CD4-positive, alpha-beta T cell (primary cell): Measurements from ENCODE around the gene HAPSTR1. TPM values are rescaled to one million over a fixed set of nuclear protein-coding genes. Genes with fewer than 3 reads are reported as not detected.

ENCODE experiments used
- ATAC-seq: fragments of 200-7000 bp; cut with Tn5 transposase; one replicate; pipeline ENCODE4 v1.10.0; 2022; ENCODE audit warnings: mild to moderate bottlenecking; ENCODE audit not compliant: poor library complexity
- CTCF ChIA-PET: fragments of 350-600 bp; sonication (Branson Sonifier 250); formaldehyde crosslinking; loops from one replicate; lab custom pipeline; 2021; ENCODE audit warnings: antibody characterized with exemption, inconsistent platforms; lab: Charles Lee
- POLR2A ChIA-PET: fragments of 350-600 bp; sonication (Branson Sonifier 250); formaldehyde crosslinking; loops from one replicate; lab custom pipeline; 2021; ENCODE audit warnings: antibody characterized with exemption, inconsistent platforms; lab: Charles Lee
- DNase-seq, 14 experiments: peaks; one replicate each; pipeline ENCODE4 v3.0.0-alpha.2; 2013 to 2020; ENCODE audit warnings: mixed read lengths in 2 of 14
- H3K27ac ChIP-seq, 2 donors: one replicate each; pipeline versions ENCODE4 v1.5.1 to v1.7.0; 2013; ENCODE audit warnings: low read length in 2 of 2, low read depth in 1 of 2, mild to moderate bottlenecking in 1 of 2
- H3K27me3 ChIP-seq, 2 experiments: 1 replicate in 1 of 2; 2 replicates in 1 of 2; pipeline versions ENCODE4 v1.6.1 to v1.7.0; 2013; ENCODE audit warnings: low read length in 2 of 2, control low read depth in 1 of 2, mild to moderate bottlenecking in 1 of 2, moderate library complexity in 1 of 2; ENCODE audit not compliant: insufficient read depth in 2 of 2, control insufficient read depth in 1 of 2
- H3K36me3 ChIP-seq: one replicate; pipeline ENCODE4 v1.6.1; 2013; ENCODE audit warnings: low read length, control low read depth; ENCODE audit not compliant: insufficient read depth
- H3K4me1 ChIP-seq: one replicate; pipeline ENCODE4 v1.6.1; 2013; ENCODE audit warnings: low read length, control low read depth; ENCODE audit not compliant: insufficient read depth
- H3K4me3 ChIP-seq: one replicate; pipeline ENCODE4 v1.5.1; 2013; ENCODE audit warnings: mild to moderate bottlenecking, low read length, moderate library complexity
- H3K9me3 ChIP-seq, 2 experiments: 1 replicate in 1 of 2; 2 replicates in 1 of 2; pipeline versions ENCODE4 v1.6.1 to v1.7.0; 2013; ENCODE audit warnings: low read length in 2 of 2, mild to moderate bottlenecking in 2 of 2, control low read depth in 1 of 2, moderate library complexity in 1 of 2; ENCODE audit not compliant: control insufficient read depth in 1 of 2, insufficient read depth in 1 of 2
- H3K27ac Mint-ChIP-seq: one replicate; pipeline ENCODE4 v1.8.0; 2020; ENCODE audit warnings: mixed read lengths
- H3K27me3 Mint-ChIP-seq: one replicate; pipeline ENCODE4 v1.8.0; 2021; ENCODE audit warnings: mixed read lengths
- H3K36me3 Mint-ChIP-seq: one replicate; pipeline ENCODE4 v1.8.0; 2021; ENCODE audit warnings: low read depth, mixed read lengths
- H3K4me1 Mint-ChIP-seq: one replicate; pipeline ENCODE4 v1.8.0; 2021; ENCODE audit warnings: low read depth, mixed read lengths
- H3K4me3 Mint-ChIP-seq: one replicate; pipeline ENCODE4 v1.8.0; 2020; ENCODE audit warnings: mild to moderate bottlenecking, mixed read lengths
- H3K9me3 Mint-ChIP-seq: one replicate; pipeline ENCODE4 v1.8.0; 2020; ENCODE audit warnings: mixed read lengths
- intact Hi-C, 2 experiments: fragments of 100-400 bp; cut with DNase I in 1 of 2; cut with micrococcal nuclease in 1 of 2; formaldehyde crosslinking; loops; one replicate each; pipeline versions ENCODE4 v1.15.1 to v1.9.0; 2023 to 2025; cut with DNase I, micrococcal nuclease
- total RNA-seq, 174 experiments: library from RNA in 2 of 174; stranded (reverse) in 2 of 174; gene quantifications; one replicate each; pipeline ENCODE4 v1.2.3 and lab custom pipeline; 2021 to 2026
- TF ChIP-seq, protein P1 (sequence below): fragments of 200-600 bp; IDR thresholded peaks from one replicate; pipeline ENCODE4 v1.8.0; 2022; ENCODE audit warnings: antibody characterized with exemption, mild to moderate bottlenecking

HAPSTR1 gene
- total RNA-seq, 2 experiments from 2014 or later: 152 to 153 TPM

DNA sequence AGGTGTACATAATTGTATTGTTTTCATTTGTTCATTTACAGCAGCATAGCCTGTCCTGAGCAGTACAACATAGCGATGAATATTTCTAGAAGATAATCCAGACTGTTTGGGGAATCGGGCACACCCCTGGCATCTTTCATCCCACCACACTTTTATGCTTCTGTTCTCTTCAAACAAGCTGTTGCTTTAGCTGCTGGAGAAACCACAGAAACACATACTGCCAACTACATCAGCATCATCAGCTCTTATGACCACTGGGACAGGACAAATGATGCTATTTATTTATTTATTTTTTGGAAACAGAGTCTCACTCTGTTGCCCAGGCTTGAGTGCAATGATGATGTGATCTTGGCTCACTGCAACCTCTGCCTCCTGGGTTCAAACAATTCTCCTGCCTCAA, 22.6 kb upstream of the HAPSTR1 start:
- ATAC-seq: no peak
- H3K27ac ChIP-seq: no peak overlapping the region
- no peak overlapping the region for H3K4me3 ChIP-seq
- H3K27ac Mint-ChIP-seq: no peak overlapping the region
- peaks cover 3% of the 10 kb centered on the region for H3K9me3 Mint-ChIP-seq
- H3K4me1 ChIP-seq: peaks cover 5% of the 10 kb centered on the region
- no peak overlapping the region for H3K4me3 Mint-ChIP-seq
- no peak for DNase-seq
- TF ChIP-seq, protein P1, sequence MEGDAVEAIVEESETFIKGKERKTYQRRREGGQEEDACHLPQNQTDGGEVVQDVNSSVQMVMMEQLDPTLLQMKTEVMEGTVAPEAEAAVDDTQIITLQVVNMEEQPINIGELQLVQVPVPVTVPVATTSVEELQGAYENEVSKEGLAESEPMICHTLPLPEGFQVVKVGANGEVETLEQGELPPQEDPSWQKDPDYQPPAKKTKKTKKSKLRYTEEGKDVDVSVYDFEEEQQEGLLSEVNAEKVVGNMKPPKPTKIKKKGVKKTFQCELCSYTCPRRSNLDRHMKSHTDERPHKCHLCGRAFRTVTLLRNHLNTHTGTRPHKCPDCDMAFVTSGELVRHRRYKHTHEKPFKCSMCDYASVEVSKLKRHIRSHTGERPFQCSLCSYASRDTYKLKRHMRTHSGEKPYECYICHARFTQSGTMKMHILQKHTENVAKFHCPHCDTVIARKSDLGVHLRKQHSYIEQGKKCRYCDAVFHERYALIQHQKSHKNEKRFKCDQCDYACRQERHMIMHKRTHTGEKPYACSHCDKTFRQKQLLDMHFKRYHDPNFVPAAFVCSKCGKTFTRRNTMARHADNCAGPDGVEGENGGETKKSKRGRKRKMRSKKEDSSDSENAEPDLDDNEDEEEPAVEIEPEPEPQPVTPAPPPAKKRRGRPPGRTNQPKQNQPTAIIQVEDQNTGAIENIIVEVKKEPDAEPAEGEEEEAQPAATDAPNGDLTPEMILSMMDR: no peak
- H3K4me1 Mint-ChIP-seq: no peaks in the 10 kb centered on the region
- intact Hi-C loops: no loop called here
- POLR2A ChIA-PET: no interaction called here
- CTCF ChIA-PET: no interaction called here
- H3K27me3 Mint-ChIP-seq: peaks cover 5% of the 10 kb centered on the region
- H3K36me3 Mint-ChIP-seq: no peaks in the 10 kb centered on the region
- no peaks in the 10 kb centered on the region for H3K27me3 ChIP-seq
- peaks cover 4% of the 10 kb centered on the region in 2 experiments for H3K9me3 ChIP-seq
- H3K36me3 ChIP-seq: no peaks in the 10 kb centered on the region

DNA sequence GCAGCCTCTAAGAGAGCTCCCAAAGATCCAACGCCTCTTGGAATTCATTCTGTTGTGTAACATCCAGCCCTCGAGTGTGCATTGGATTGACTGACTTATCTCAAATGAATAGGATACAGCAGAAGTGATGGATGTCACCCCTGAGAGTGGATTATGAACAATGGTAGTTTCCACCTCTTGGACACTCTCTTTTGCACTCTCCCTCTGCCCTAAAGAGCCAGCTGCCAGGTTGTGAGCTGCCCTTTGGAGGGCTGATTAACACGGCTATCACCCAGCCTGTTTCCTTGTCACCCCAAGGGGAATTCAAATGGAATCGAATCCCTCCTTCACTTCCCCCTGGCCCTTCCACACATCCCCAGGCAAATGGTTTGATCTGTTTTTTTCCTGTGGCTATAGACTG, 21.2 kb upstream of the HAPSTR1 start:
- TF ChIP-seq, protein P1: no peak
- Histone ChIP-seq H3K4me1 (peaks cover 5% of the 10 kb centered on the region), H3K27ac (no peak overlapping the region), H3K9me3 (peaks cover 4% of the 10 kb centered on the region in 2 experiments), H3K36me3 (no peaks in the 10 kb centered on the region), H3K27me3 (no peaks in the 10 kb centered on the region), H3K4me3 (no peak overlapping the region)
- intact Hi-C loops: no loop called here
- DNase-seq (no peak), ATAC-seq (no peak)
- Mint-ChIP-seq H3K27ac (no peak overlapping the region), H3K4me3 (no peak overlapping the region), H3K9me3 (peaks cover 3% of the 10 kb centered on the region), H3K36me3 (no peaks in the 10 kb centered on the region), H3K27me3 (peaks cover 5% of the 10 kb centered on the region), H3K4me1 (no peaks in the 10 kb centered on the region)
- ChIA-PET CTCF (no interaction called here), POLR2A (no interaction called here)

DNA sequence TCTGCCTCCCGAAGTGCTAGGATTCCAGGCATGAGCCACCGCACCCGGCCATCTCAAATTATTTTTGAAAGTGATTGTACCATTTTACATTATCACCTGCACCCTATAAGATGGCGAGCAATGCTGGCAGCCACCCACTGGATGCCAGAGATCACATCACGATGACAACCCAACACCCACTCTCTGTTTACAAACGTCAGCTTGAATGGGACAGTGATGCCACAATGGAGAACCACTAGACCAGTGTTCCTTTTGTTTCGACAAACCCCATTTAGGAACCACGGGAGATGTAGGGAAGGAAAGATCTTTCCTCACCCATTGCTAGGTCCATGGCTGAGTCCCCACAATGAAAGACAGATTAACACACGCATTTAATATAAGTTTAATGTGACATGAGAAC, 20.1 kb upstream of the HAPSTR1 start:
- Histone ChIP-seq H3K4me1 (peaks cover 5% of the 10 kb centered on the region), H3K9me3 (peaks cover 4% of the 10 kb centered on the region in 2 experiments), H3K36me3 (no peaks in the 10 kb centered on the region), H3K4me3 (no peak overlapping the region), H3K27me3 (no peaks in the 10 kb centered on the region), H3K27ac (no peak overlapping the region)
- intact Hi-C loops: no loop called here
- ATAC-seq (no peak), DNase-seq (no peak)
- ChIA-PET CTCF (no interaction called here), POLR2A (no interaction called here)
- no peak overlapping the region for H3K4me3 Mint-ChIP-seq
- H3K9me3 Mint-ChIP-seq: peaks cover 3% of the 10 kb centered on the region
- H3K27ac Mint-ChIP-seq: no peak overlapping the region
- peaks cover 5% of the 10 kb centered on the region for H3K27me3 Mint-ChIP-seq
- H3K4me1 Mint-ChIP-seq: no peaks in the 10 kb centered on the region
- TF ChIP-seq, protein P1: no peak
- H3K36me3 Mint-ChIP-seq: no peaks in the 10 kb centered on the region
